ENCODE data around the gene PAFAH1B2. TPM values are rescaled to one million over a fixed set of nuclear protein-coding genes. Genes with fewer than 3 reads are reported as not detected.

Gene PAFAH1B2
- total and polyA plus RNA-seq, 2 of the 8 experiments (the other 6 are each of a cell fraction or from before 2014, with no cell fraction given): 38.2 to 161 TPM

DNA sequence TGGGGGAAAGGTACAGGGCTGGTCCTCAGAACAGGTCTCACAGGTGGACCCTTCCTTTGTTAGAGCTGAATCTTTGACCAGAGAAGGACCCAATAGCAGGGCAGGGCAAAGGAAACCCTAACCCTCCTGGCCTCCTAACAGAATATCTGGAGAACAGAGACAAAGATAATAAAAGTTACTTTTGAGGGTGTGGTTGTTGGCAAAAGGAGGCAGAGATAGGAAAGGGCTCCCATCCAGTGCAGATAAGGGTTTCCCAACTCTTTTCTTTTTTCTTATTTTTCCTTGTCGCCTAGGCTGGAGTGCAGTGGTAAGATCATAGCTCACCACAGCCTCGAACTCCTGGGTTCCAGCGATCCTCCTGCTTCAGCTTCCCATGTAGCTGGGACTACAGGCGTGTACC, 75.9 kb downstream of the PAFAH1B2 start (continued):
- no peak for TF ChIP-seq HDAC6 (IDR thresholded peaks at IDR 0.05; ENCODE audit: low read depth, low read length)
- no peak for TF ChIP-seq CBX8 (IDR thresholded peaks at IDR 0.05; ENCODE audit: borderline replicate concordance, low read depth, low read length)
- TF ChIP-seq TAF7 (optimal IDR thresholded peaks at IDR 0.05; ENCODE audit: borderline replicate concordance, low read depth, low read length): no peak
- no peak for TF ChIP-seq CREB1 (IDR thresholded peaks at IDR 0.05)
- TF ChIP-seq CHD2 (IDR thresholded peaks at IDR 0.05; ENCODE audit: low read length): no peak

All from H1 (cell line).